ENCODE data around the gene IL3. TPM values are rescaled to one million over a fixed set of nuclear protein-coding genes. Genes with fewer than 3 reads are reported as not detected.

The IL3 gene
- total and polyA plus RNA-seq, 2 of the 4 experiments (the other 2 are of a cell fraction), result not detected

- no TSS peak for BruUV-seq (replicated peaks)
- no peak overlapping the region for H2AFZ ChIP-seq (replicated peaks; ENCODE audit: low read length, poor library complexity)
- H3K9ac ChIP-seq (ENCODE audit: low read depth, low read length), result no peak overlapping the region
- CTCF ChIA-PET, result no interaction called here
- H3K4me1 ChIP-seq (ENCODE audit: control insufficient read depth, insufficient read depth, low read length), result peaks cover 33% of the 10 kb centered on the region
- H3K14ac ChIP-seq (replicated peaks; ENCODE audit: low read depth, low read length), result no peak overlapping the region; the same call in 1 of the 2 replicates
- peaks cover 26% of the 10 kb centered on the region for H3K9me1 ChIP-seq (ENCODE audit: insufficient read depth, low read length)
- no peak overlapping the region for H3K23ac ChIP-seq (ENCODE audit: low read depth, low read length)
- H3K18ac ChIP-seq (ENCODE audit: low read depth, low read length), result peak overlapping the region; percentile 52; the same call in 1 of the 2 replicates
- intact Hi-C loops (cut with micrococcal nuclease), result no loop called here
- no peaks in the 10 kb centered on the region for H3K79me1 ChIP-seq (ENCODE audit: low read depth in 1 of 2, low read length in 2 of 2)
- in situ Hi-C loops (cut with MboI; ENCODE audit: low sequenced_read_pairs), result loop anchor here (25.0 kb wide), 1 partner anchor 397 kb away; the partner anchor contains the start of gene IRF1
- peak overlapping the region; percentile 38; the same call in 1 of the 2 replicates for H2BK120ac ChIP-seq (ENCODE audit: low read depth, low read length)
- peak; percentile 93 for DNase-seq
- H2AK9ac ChIP-seq (replicated peaks; ENCODE audit: low read depth, low read length, poor library complexity), result peak overlapping the region; percentile 74
- peak overlapping the region; percentile 46; the same call in 1 of the 2 replicates for H3K4ac ChIP-seq (ENCODE audit: low read depth, low read length)
- no peaks in the 10 kb centered on the region for H3K27me3 ChIP-seq (ENCODE audit: control insufficient read depth, insufficient read depth, low read length)
- no peak overlapping the region for H3K56ac ChIP-seq (ENCODE audit: extremely low read depth, insufficient read depth, low read length)
- H3K36me3 ChIP-seq (ENCODE audit: control insufficient read depth, insufficient read depth, low read length), result no peaks in the 10 kb centered on the region
- peak overlapping the region; percentile 18; the same call in 1 of the 2 replicates for H2BK20ac ChIP-seq (ENCODE audit: low read depth, low read length)
- no peaks in the 10 kb centered on the region for H3K9me3 ChIP-seq (ENCODE audit: control insufficient read depth, insufficient read depth, low read length)
- dilution Hi-C loops (cut with HindIII; ENCODE audit: low sequenced_read_pairs, unreplicated experiment), result no loop called here
- H3K4me3 ChIP-seq (ENCODE audit: insufficient read depth, low read depth, low read length), result no peak overlapping the region
- H4K20me1 ChIP-seq (ENCODE audit: insufficient read depth, low read length), result no peaks in the 10 kb centered on the region
- H2BK5ac ChIP-seq (ENCODE audit: low read depth, low read length, poor library complexity, severe bottlenecking), result peak overlapping the region; percentile 56
- ATAC-seq (ENCODE audit: low read depth), result 0 out of 2 replicates have a peak, but pooled peaks have one; percentile 3
- H3K4me2 ChIP-seq (ENCODE audit: low read depth, low read length), result no peak overlapping the region
- H4K8ac ChIP-seq (ENCODE audit: low read depth in 2 of 2, low read length in 2 of 2), result peak overlapping the region; percentile 3 to 24; a peak in 1 of 4 replicates
- H4K91ac ChIP-seq (ENCODE audit: insufficient read depth, low read depth, low read length), result no peak overlapping the region
- peak overlapping the region; percentile 41; the same call in 1 of the 3 replicates for H2BK15ac ChIP-seq (ENCODE audit: low read depth, low read length)
- no peak overlapping the region for H3K27ac ChIP-seq (ENCODE audit: insufficient read depth, low read length)
- POLR2A ChIA-PET (ENCODE audit: unreplicated experiment), result no interaction called here
- peak overlapping the region; percentile 68; the same call in 1 of the 2 replicates for H2AK5ac ChIP-seq (ENCODE audit: low read depth, low read length)
- TF ChIP-seq CHD1 (IDR thresholded peaks at IDR 0.05; ENCODE audit: low read depth, low read length), result no peak
- peak; percentile 75; the same call in 1 of the 2 replicates for TF ChIP-seq FOS (IDR thresholded peaks at IDR 0.05; ENCODE audit: low read depth, low read length)
- TF ChIP-seq USF2 (IDR thresholded peaks at IDR 0.05; ENCODE audit: low read depth, low read length), result peak; percentile 44; the same call in 1 of the 2 replicates
- H4K5ac ChIP-seq (ENCODE audit: low read depth, low read length), result no peak overlapping the region; the same call in 1 of the 2 replicates
These were observed 29.7 kb downstream of the IL3 start for GRCh38 chr5:132090107-132090506.
